ENCODE measurements around the gene HHIPL1. TPM values are rescaled to one million over a fixed set of nuclear protein-coding genes. Genes with fewer than 3 reads are reported as not detected.
A peak's percentile ranks its signal among the peaks of the same experiment; 100 is the strongest.

HHIPL1 gene
- total and polyA plus RNA-seq, 4 donors = 0.31 to 4.0 (median 1.1) TPM

DNA sequence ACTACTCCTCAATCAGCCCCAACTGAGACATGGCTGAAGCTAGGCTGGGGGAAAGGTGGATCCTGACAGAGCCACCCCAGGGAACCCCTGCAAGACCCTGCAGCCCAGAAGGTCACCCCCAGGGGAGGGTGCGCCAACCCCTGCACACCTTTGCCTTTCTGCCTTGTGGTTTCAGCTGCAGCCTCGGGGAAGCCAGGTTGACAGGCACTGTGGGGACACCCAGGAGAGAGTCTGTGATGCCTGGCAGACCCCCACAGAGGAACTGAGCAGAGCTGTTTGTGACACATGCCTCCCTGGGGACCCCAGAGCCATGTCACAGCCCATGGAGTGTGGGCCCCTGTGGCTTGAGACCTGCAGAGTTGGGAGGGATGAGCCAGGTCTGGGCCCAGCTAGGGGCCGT, 11.8 kb upstream of the HHIPL1 start:
- H3K4me1 ChIP-seq (ENCODE audit: control insufficient read depth in 5 of 5, insufficient read depth in 5 of 5, low read length in 5 of 5) = no peaks in the 10 kb centered on the region
- H3K9me3 ChIP-seq (ENCODE audit: control insufficient read depth in 4 of 4, insufficient read depth in 3 of 4, low read length in 3 of 4) = no peaks in the 10 kb centered on the region
- no peaks in the 10 kb centered on the region for H3K27me3 ChIP-seq (ENCODE audit: control insufficient read depth in 3 of 3, insufficient read depth in 3 of 3, low read length in 2 of 3)
- TF ChIP-seq, protein P1, sequence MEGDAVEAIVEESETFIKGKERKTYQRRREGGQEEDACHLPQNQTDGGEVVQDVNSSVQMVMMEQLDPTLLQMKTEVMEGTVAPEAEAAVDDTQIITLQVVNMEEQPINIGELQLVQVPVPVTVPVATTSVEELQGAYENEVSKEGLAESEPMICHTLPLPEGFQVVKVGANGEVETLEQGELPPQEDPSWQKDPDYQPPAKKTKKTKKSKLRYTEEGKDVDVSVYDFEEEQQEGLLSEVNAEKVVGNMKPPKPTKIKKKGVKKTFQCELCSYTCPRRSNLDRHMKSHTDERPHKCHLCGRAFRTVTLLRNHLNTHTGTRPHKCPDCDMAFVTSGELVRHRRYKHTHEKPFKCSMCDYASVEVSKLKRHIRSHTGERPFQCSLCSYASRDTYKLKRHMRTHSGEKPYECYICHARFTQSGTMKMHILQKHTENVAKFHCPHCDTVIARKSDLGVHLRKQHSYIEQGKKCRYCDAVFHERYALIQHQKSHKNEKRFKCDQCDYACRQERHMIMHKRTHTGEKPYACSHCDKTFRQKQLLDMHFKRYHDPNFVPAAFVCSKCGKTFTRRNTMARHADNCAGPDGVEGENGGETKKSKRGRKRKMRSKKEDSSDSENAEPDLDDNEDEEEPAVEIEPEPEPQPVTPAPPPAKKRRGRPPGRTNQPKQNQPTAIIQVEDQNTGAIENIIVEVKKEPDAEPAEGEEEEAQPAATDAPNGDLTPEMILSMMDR (IDR thresholded peaks at IDR 0.05; ENCODE audit: control extremely low read depth, extremely low read depth) = no peak
- no peak overlapping the region for H3K4me3 ChIP-seq
- ATAC-seq (ENCODE audit: insufficient read depth, low FRiP score) = no peak
- H3K9ac ChIP-seq (ENCODE audit: insufficient read depth in 1 of 2, low read length in 2 of 2) = no peak overlapping the region
- no peak for DNase-seq
- no peaks in the 10 kb centered on the region for H3K36me3 ChIP-seq (ENCODE audit: control insufficient read depth in 4 of 4, insufficient read depth in 4 of 4, low read length in 4 of 4)
- no peak overlapping the region for H3K27ac ChIP-seq (ENCODE audit: low read depth in 1 of 2, low read length in 1 of 2)
- 85 to 88% methylated on average over 3 of the region's 3 CpGs for WGBS, 2 donors

DNA sequence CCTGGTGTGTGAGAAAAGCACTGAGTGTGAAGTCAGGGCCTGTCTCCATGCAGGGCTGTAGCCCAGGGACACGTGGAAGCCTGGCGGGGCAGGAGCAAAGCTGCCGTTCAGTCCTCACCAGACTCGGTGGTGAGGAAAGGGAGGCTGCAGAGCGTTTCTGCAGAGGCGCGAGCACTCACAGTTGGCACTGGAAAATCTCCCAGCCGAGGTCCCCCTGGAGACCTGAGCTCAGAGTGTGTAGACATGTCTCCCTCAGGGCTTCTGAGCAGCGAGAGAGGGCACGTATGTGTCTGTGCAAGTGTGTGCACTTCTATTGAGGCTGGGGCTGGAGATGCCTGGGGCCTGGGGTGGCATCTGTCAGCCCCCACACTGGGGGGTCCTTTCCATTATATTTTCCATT, 11.0 kb upstream of the HHIPL1 start:
- no peaks in the 10 kb centered on the region for H3K27me3 ChIP-seq (ENCODE audit: control insufficient read depth in 3 of 3, insufficient read depth in 3 of 3, low read length in 2 of 3)
- no peaks in the 10 kb centered on the region for H3K36me3 ChIP-seq (ENCODE audit: control insufficient read depth in 4 of 4, insufficient read depth in 4 of 4, low read length in 4 of 4)
- DNase-seq = no peak
- TF ChIP-seq, protein P1 (IDR thresholded peaks at IDR 0.05; ENCODE audit: control extremely low read depth, extremely low read depth) = no peak
- H3K4me1 ChIP-seq (ENCODE audit: control insufficient read depth in 5 of 5, insufficient read depth in 5 of 5, low read length in 5 of 5) = no peaks in the 10 kb centered on the region
- no peaks in the 10 kb centered on the region for H3K9me3 ChIP-seq (ENCODE audit: control insufficient read depth in 4 of 4, insufficient read depth in 3 of 4, low read length in 3 of 4)
- no peak overlapping the region for H3K9ac ChIP-seq (ENCODE audit: insufficient read depth in 1 of 2, low read length in 2 of 2)
- no peak overlapping the region for H3K27ac ChIP-seq (ENCODE audit: low read depth in 1 of 2, low read length in 1 of 2)
- 88% methylated on average over 10 of the region's 10 CpGs for WGBS, 2 donors
- H3K4me3 ChIP-seq = no peak overlapping the region
- ATAC-seq (ENCODE audit: insufficient read depth, low FRiP score) = no peak

DNA sequence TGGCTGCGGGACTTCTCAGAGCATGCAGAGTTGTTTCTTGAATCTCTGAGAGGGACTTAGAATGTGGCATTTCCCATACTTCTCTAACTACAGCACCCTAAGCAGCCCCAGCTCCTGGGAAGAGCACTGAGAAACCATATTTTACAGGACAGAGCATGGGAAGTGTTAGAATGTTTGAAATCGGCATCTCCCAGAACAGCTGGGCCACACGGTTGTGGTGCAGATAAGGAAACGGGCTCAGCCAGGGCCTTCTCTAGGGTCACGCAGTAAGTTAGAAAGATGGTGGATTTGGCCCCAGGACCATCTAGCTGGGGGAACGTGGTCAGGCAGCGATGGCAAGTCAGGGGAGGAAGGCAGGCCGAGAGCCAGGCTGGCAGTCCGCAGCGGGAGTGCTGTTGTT, 10.5 kb upstream of the HHIPL1 start:
- ATAC-seq (ENCODE audit: insufficient read depth, low FRiP score) (no peak), DNase-seq (peak in 1 of 3 donors; percentile 23)
- Histone ChIP-seq H3K9me3 (ENCODE audit: control insufficient read depth in 4 of 4, insufficient read depth in 3 of 4, low read length in 3 of 4) (no peaks in the 10 kb centered on the region), H3K27me3 (ENCODE audit: control insufficient read depth in 3 of 3, insufficient read depth in 3 of 3, low read length in 2 of 3) (no peaks in the 10 kb centered on the region), H3K36me3 (ENCODE audit: control insufficient read depth in 4 of 4, insufficient read depth in 4 of 4, low read length in 4 of 4) (no peaks in the 10 kb centered on the region), H3K27ac (ENCODE audit: low read depth in 1 of 2, low read length in 1 of 2) (no peak overlapping the region), H3K4me3 (no peak overlapping the region), H3K9ac (ENCODE audit: insufficient read depth in 1 of 2, low read length in 2 of 2) (no peak overlapping the region), H3K4me1 (ENCODE audit: control insufficient read depth in 5 of 5, insufficient read depth in 5 of 5, low read length in 5 of 5) (no peaks in the 10 kb centered on the region)
- TF ChIP-seq, protein P1 (IDR thresholded peaks at IDR 0.05; ENCODE audit: control extremely low read depth, extremely low read depth) = no peak
- 69 to 85% methylated on average over 10 of the region's 10 CpGs for WGBS, 2 donors

DNA sequence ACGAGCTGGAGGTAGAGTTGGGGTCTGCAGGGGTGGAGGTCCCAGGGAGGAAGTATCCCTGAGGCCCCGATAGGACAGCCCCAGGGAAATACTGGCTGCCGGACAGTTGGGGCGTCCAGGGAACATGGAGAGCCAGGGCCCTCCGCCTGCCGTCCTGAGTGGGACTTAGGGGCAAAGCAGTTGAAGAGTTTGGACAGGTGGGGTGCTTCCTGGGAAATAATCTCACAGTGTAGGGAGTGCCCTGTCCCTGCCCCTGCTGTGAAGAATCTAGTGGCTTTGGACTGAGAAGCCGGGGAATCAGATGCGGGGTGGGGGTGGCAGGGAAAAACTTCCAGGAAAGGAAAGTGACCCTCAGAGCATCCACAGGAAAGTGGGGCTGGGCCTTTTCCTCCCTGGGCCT, 9.8 kb upstream of the HHIPL1 start:
- H3K4me3 ChIP-seq = no peak overlapping the region
- H3K36me3 ChIP-seq (ENCODE audit: control insufficient read depth in 4 of 4, insufficient read depth in 4 of 4, low read length in 4 of 4) = no peaks in the 10 kb centered on the region
- H3K27me3 ChIP-seq (ENCODE audit: control insufficient read depth in 3 of 3, insufficient read depth in 3 of 3, low read length in 2 of 3) = no peaks in the 10 kb centered on the region
- no peaks in the 10 kb centered on the region for H3K9me3 ChIP-seq (ENCODE audit: control insufficient read depth in 4 of 4, insufficient read depth in 3 of 4, low read length in 3 of 4)
- DNase-seq = no peak
- 82 to 84% methylated on average over 8 of the region's 8 CpGs for WGBS, 2 donors
- no peak overlapping the region for H3K27ac ChIP-seq (ENCODE audit: low read depth in 1 of 2, low read length in 1 of 2)
- TF ChIP-seq, protein P1 (IDR thresholded peaks at IDR 0.05; ENCODE audit: control extremely low read depth, extremely low read depth) = no peak
- H3K9ac ChIP-seq (ENCODE audit: insufficient read depth in 1 of 2, low read length in 2 of 2) = no peak overlapping the region
- no peaks in the 10 kb centered on the region for H3K4me1 ChIP-seq (ENCODE audit: control insufficient read depth in 5 of 5, insufficient read depth in 5 of 5, low read length in 5 of 5)
- no peak for ATAC-seq (ENCODE audit: insufficient read depth, low FRiP score)
